Bronchial epithelial cell (primary cell): ENCODE data around the gene GP9. TPM values are rescaled to one million over a fixed set of nuclear protein-coding genes. Genes with fewer than 3 reads are reported as not detected.

Experiments
- DNase-seq: peaks from one replicate; pipeline ENCODE4 v3.0.0-alpha.2; 2010; ENCODE audit warnings: low read depth
- FAIRE-seq: peaks from 2 replicates; lab custom pipeline; 2011; peaks lifted over from hg19 to GRCh38; lab: Jason Lieb, UNC
- H3K27me3 ChIP-seq: 2 replicates; pipeline ENCODE4 v1.5.1; 2011; ENCODE audit warnings: low read length; ENCODE audit not compliant: control insufficient read depth, insufficient read depth
- H3K36me3 ChIP-seq: 2 replicates; pipeline ENCODE4 v1.5.1; 2011; ENCODE audit warnings: low read length; ENCODE audit not compliant: control insufficient read depth, insufficient read depth
- H3K4me3 ChIP-seq: 2 replicates; pipeline ENCODE4 v1.5.1; 2011; ENCODE audit warnings: mild to moderate bottlenecking, low read depth, low read length, control low read depth
- CTCF ChIP-seq: IDR thresholded peaks from 2 replicates; pipeline ENCODE4 v1.5.1; 2011; ENCODE audit warnings: mild to moderate bottlenecking, moderate library complexity, low read length, control low read depth, inconsistent platforms; ENCODE audit not compliant: insufficient read depth, severe bottlenecking
- total RNA-seq: library from RNA; depleted of rRNA; stranded (reverse); fragments of >200 nt; gene quantifications from 2 replicates; pipeline ENCODE4 v1.2.1, GENCODE V29; 2014

The GP9 gene
- total RNA-seq, 1 donor from 2014 or later: not detected

- Histone ChIP-seq H3K4me3 (no peak overlapping the region), H3K27me3 (peaks cover 1% of the 10 kb centered on the region), H3K36me3 (no peaks in the 10 kb centered on the region)
- DNase-seq (no peak), FAIRE-seq (no peak)
- TF ChIP-seq CTCF: no peak
Observed at GRCh38 chr3:129034642-129035041, 25.9 kb upstream of the GP9 start.

- Histone ChIP-seq H3K27me3 (peaks cover 2% of the 10 kb centered on the region), H3K4me3 (no peak overlapping the region), H3K36me3 (no peaks in the 10 kb centered on the region)
- TF ChIP-seq CTCF: no peak
- DNase-seq: no peak
- FAIRE-seq: no peak
Observed at GRCh38 chr3:129035360-129036221, 25.0 kb upstream of the GP9 start.

- Histone ChIP-seq H3K27me3 (peaks cover 2% of the 10 kb centered on the region), H3K4me3 (no peak overlapping the region), H3K36me3 (no peaks in the 10 kb centered on the region)
- FAIRE-seq (no peak), DNase-seq (no peak)
- no peak for TF ChIP-seq CTCF
Observed at GRCh38 chr3:129036222-129037092, 24.1 kb upstream of the GP9 start.

- no peak for TF ChIP-seq CTCF
- H3K27me3 ChIP-seq: peaks cover 2% of the 10 kb centered on the region
- DNase-seq: no peak
- no peak overlapping the region for H3K4me3 ChIP-seq
- FAIRE-seq: no peak
- H3K36me3 ChIP-seq: no peaks in the 10 kb centered on the region
Observed at GRCh38 chr3:129037093-129037419, 23.5 kb upstream of the GP9 start.

- no peaks in the 10 kb centered on the region for H3K36me3 ChIP-seq
- peaks cover 2% of the 10 kb centered on the region for H3K27me3 ChIP-seq
- H3K4me3 ChIP-seq: no peak overlapping the region
- no peak for DNase-seq
- no peak for FAIRE-seq
- no peak for TF ChIP-seq CTCF
Observed at GRCh38 chr3:129038121-129038855, 22.3 kb upstream of the GP9 start.
